ENCODE results near the gene C11orf97.
"Not testable (repeated sequence)": the region's sequence is repeated elsewhere in the genome, so short reads cannot be mapped to it uniquely, and the experiment has no call there.

C11orf97 gene

GRCh38 chr11:94558468-94558867 is 46.2 kb downstream of the C11orf97 start:
- DNase-seq, result no peak

- DNase-seq, result no peak
These were observed 46.7 kb downstream of the C11orf97 start for GRCh38 chr11:94558932-94559331.

- DNase-seq, result no peak
These were observed 47.1 kb downstream of the C11orf97 start for GRCh38 chr11:94559361-94559760.

GRCh38 chr11:94560834-94561233 is 48.6 kb downstream of the C11orf97 start:
- no peak for DNase-seq

- peak; percentile 68 for DNase-seq
These were observed 51.1 kb downstream of the C11orf97 start for GRCh38 chr11:94563176-94563847.

GRCh38 chr11:94563848-94564467 is 51.7 kb downstream of the C11orf97 start:
- no peak for DNase-seq

- DNase-seq, result no peak
These were observed 55.0 kb downstream of the C11orf97 start, which contains the start of gene PIWIL4 for GRCh38 chr11:94567181-94567670. Gene PIWIL4 (plus strand): TSS chr11:94567368. CDS start chr11:94567519, 151 bp downstream.

GRCh38 chr11:94568200-94568599 is 55.9 kb downstream of the C11orf97 start:
- DNase-seq, result no peak

GRCh38 chr11:94568717-94569116 is 56.5 kb downstream of the C11orf97 start:
- DNase-seq, result no peak

- not testable (repeated sequence) for DNase-seq
These were observed 60.7 kb downstream of the C11orf97 start for GRCh38 chr11:94572975-94573374.

- DNase-seq, result no peak
These were observed 62.1 kb downstream of the C11orf97 start for GRCh38 chr11:94574193-94574961.

- DNase-seq, result no peak
These were observed 64.0 kb downstream of the C11orf97 start for GRCh38 chr11:94576306-94576705.

GRCh38 chr11:94577841-94578240 is 65.6 kb downstream of the C11orf97 start:
- DNase-seq, result no peak

Measured in kidney glomerular epithelial cell (primary cell).